LNCaP clone FGC (cell line): Measurements from ENCODE around the gene FAR1.

ENCODE experiments used
- DNase-seq: peaks from one replicate; pipeline ENCODE4 v3.0.0-alpha.2; 2011; ENCODE audit warnings: low read depth
- H3K4me3 ChIP-seq: 2 replicates; pipeline ENCODE4 v1.5.1; 2011; ENCODE audit warnings: mild to moderate bottlenecking, low read depth, low read length, control low read depth
- TF ChIP-seq, protein P1 (sequence below): IDR thresholded peaks from 2 replicates; pipeline ENCODE4 v1.5.1; 2012; ENCODE audit warnings: mild to moderate bottlenecking; ENCODE audit not compliant: control insufficient read depth, insufficient read depth; ENCODE audit errors: extremely low read depth

Gene FAR1

DNA sequence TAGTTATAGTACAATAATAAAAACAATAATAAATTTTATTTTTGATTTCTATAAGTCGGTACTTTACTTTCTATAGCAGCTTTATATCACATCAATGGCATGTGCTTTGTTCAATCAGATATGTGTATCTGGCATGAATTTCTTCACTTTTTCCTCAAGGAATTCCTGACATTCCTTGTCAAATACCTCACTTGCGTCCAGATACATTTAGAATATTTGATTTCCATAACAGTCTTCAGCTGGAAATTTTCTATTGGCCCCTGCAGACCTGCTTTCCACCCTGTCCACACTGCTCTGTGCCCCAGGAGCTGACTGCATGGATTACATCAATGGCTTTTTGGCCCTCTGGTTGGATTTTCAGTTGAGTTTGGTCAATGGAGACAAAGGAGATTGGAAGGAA, 93.2 kb downstream of the FAR1 start:
- TF ChIP-seq, protein P1, sequence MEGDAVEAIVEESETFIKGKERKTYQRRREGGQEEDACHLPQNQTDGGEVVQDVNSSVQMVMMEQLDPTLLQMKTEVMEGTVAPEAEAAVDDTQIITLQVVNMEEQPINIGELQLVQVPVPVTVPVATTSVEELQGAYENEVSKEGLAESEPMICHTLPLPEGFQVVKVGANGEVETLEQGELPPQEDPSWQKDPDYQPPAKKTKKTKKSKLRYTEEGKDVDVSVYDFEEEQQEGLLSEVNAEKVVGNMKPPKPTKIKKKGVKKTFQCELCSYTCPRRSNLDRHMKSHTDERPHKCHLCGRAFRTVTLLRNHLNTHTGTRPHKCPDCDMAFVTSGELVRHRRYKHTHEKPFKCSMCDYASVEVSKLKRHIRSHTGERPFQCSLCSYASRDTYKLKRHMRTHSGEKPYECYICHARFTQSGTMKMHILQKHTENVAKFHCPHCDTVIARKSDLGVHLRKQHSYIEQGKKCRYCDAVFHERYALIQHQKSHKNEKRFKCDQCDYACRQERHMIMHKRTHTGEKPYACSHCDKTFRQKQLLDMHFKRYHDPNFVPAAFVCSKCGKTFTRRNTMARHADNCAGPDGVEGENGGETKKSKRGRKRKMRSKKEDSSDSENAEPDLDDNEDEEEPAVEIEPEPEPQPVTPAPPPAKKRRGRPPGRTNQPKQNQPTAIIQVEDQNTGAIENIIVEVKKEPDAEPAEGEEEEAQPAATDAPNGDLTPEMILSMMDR, result no peak
- DNase-seq, result no peak
- no peak overlapping the region for H3K4me3 ChIP-seq

GRCh38 chr11:13762718-13763117, 94.2 kb downstream of the FAR1 start:
- TF ChIP-seq, protein P1, result no peak
- no peak for DNase-seq

GRCh38 chr11:13763341-13763740, 94.9 kb downstream of the FAR1 start:
- no peak overlapping the region for H3K4me3 ChIP-seq
- TF ChIP-seq, protein P1, result no peak
- DNase-seq, result peak; percentile 58

More at GRCh38 chr11:13762718-13763117, 94.2 kb downstream of the FAR1 start:
- H3K4me3 ChIP-seq, result no peak overlapping the region

DNA sequence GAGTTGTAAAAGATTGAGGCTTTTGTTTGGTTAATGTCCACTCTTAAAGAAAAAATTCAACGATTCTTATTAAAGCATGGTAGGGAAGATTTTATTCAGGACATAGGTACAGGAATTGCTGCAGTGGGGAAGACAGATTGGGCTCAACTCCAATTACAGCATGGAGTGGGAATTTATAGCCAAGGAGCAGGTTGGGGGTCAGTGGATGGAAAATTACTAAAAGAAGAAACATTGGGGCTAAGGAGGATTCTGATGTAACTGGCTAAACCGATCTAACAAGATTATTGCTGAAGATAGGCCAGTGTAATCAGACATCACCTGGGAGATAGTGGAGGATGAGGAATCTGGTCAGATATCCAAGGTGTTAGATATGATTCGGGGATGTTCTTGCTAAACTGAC, 97.4 kb downstream of the FAR1 start:
- H3K4me3 ChIP-seq, result no peak overlapping the region
- no peak for DNase-seq
- TF ChIP-seq, protein P1, result no peak

- TF ChIP-seq, protein P1, result no peak
- H3K4me3 ChIP-seq, result no peak overlapping the region
- no peak for DNase-seq
Measured at GRCh38 chr11:13767471-13767870, 99.0 kb downstream of the FAR1 start.

DNA sequence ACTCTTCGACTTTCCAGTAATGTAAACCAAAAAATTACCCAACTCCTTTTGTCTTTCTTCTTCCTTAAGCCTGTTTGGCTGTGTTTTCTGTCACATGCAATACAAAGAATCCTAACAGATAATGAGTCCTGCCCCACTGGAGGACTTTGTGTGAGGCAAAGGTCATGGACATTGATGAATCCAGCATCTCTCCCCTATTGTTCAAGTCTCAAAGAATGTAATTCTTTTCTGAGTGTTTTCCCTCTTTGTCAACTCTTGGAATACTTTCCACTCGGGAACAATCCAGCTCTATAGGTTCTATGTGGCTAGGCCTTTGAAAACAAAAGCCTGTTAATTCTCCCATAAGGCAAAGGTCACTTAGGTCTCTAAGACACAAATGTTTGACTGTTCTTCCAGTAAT, 100.7 kb downstream of the FAR1 start:
- no peak overlapping the region for H3K4me3 ChIP-seq
- DNase-seq, result no peak
- TF ChIP-seq, protein P1, result no peak

DNA sequence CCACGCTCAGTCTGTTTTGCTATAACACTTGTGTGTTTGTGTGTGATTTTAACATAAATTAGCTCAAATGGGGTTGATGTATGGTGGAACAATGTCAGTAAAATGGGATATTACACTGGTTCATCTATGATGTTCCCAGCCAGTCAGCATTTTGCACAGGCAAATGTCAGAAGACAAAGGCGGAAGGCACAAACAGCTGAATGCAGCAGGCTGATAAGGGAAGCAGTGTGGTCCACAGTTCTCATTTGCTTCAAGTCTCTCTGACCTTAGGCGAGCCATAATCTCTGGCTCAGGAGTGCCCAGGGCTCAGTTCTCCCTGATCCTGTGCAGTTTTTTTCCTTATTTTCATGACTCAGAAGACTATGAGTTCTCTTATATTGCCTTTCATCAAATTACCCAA, 102.7 kb downstream of the FAR1 start:
- no peak for DNase-seq
- TF ChIP-seq, protein P1, result no peak
- no peak overlapping the region for H3K4me3 ChIP-seq
